NB4 (cell line): ENCODE data around the gene BCAM.

Source experiments
- DNase-seq: peaks from one replicate; pipeline ENCODE4 v3.0.0; 2010; ENCODE audit warnings: low read depth
- H3K4me3 ChIP-seq: one replicate; pipeline ENCODE4 v1.5.1; 2011; ENCODE audit warnings: mild to moderate bottlenecking, low read depth, low read length, moderate library complexity
- MYC ChIP-seq: IDR thresholded peaks from 2 replicates; pipeline ENCODE4 v1.6.1; 2011; ENCODE audit warnings: low read depth, low read length
- POLR2A ChIP-seq: IDR thresholded peaks from 2 replicates; pipeline ENCODE4 v1.6.1; 2011; ENCODE audit warnings: mild to moderate bottlenecking; ENCODE audit not compliant: insufficient read length; ENCODE audit errors: extremely low read depth
- TF ChIP-seq, protein P1 (sequence below): IDR thresholded peaks from 2 replicates; pipeline ENCODE4 v1.6.1; 2011; ENCODE audit warnings: low read depth, low read length
- TF ChIP-seq, protein P2 (sequence below): IDR thresholded peaks from one replicate; pipeline ENCODE4 v1.5.1; 2012; ENCODE audit warnings: low read depth, low read length

The BCAM gene

GRCh38 chr19:44845612-44846454, 36.9 kb downstream of the BCAM start, which contains the start of gene NECTIN2:
TSS of gene NECTIN2 (plus strand) at chr19:44846297. CDS start at chr19:44846526, 229 bp downstream.
- H3K4me3 ChIP-seq: peak within 1 kb of the TSS; percentile 44
- no peak for TF ChIP-seq POLR2A
- TF ChIP-seq, protein P1, sequence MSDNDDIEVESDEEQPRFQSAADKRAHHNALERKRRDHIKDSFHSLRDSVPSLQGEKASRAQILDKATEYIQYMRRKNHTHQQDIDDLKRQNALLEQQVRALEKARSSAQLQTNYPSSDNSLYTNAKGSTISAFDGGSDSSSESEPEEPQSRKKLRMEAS: peak; percentile 71
- 0 out of 2 replicates have a peak, but pooled peaks have one; percentile 22 for TF ChIP-seq MYC
- TF ChIP-seq, protein P2, sequence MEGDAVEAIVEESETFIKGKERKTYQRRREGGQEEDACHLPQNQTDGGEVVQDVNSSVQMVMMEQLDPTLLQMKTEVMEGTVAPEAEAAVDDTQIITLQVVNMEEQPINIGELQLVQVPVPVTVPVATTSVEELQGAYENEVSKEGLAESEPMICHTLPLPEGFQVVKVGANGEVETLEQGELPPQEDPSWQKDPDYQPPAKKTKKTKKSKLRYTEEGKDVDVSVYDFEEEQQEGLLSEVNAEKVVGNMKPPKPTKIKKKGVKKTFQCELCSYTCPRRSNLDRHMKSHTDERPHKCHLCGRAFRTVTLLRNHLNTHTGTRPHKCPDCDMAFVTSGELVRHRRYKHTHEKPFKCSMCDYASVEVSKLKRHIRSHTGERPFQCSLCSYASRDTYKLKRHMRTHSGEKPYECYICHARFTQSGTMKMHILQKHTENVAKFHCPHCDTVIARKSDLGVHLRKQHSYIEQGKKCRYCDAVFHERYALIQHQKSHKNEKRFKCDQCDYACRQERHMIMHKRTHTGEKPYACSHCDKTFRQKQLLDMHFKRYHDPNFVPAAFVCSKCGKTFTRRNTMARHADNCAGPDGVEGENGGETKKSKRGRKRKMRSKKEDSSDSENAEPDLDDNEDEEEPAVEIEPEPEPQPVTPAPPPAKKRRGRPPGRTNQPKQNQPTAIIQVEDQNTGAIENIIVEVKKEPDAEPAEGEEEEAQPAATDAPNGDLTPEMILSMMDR: peak; percentile 43
- DNase-seq: peak; percentile 82

DNA sequence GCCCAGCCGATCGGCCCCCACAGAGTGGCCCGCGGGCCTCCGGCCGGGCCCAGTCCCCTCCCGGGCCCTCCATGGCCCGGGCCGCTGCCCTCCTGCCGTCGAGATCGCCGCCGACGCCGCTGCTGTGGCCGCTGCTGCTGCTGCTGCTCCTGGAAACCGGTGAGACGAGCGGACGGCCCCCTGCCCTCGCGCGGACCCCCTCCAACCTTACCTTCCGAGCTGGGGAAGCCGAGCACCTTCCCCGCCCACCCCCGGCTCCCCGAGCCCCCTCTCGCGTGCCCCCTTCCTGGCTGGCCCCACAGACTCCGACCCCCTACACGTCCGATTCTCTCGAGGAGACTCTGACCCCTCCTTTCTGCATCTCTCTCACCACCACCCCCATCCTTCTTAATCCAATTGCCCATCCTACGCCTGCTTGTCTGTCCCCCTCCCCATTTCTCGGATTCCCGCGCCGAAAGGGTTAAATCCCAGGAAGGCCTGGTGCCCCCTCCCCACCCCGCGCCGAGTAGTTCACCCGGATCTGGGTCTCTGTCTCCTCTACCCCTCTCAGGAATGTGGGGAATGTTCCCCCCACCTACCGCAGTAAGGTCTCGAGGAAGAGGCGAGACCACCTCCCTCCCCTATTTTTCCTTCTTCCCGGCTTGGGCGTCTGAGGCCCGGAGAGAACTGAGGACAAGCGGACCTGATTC, 37.7 kb downstream of the BCAM start:
- TF ChIP-seq, protein P1: no peak
- TF ChIP-seq MYC: no peak
- H3K4me3 ChIP-seq: peak overlapping the region; percentile 36
- no peak for DNase-seq

GRCh38 chr19:44847144-44848035, 38.5 kb downstream of the BCAM start:
- DNase-seq: no peak

DNA sequence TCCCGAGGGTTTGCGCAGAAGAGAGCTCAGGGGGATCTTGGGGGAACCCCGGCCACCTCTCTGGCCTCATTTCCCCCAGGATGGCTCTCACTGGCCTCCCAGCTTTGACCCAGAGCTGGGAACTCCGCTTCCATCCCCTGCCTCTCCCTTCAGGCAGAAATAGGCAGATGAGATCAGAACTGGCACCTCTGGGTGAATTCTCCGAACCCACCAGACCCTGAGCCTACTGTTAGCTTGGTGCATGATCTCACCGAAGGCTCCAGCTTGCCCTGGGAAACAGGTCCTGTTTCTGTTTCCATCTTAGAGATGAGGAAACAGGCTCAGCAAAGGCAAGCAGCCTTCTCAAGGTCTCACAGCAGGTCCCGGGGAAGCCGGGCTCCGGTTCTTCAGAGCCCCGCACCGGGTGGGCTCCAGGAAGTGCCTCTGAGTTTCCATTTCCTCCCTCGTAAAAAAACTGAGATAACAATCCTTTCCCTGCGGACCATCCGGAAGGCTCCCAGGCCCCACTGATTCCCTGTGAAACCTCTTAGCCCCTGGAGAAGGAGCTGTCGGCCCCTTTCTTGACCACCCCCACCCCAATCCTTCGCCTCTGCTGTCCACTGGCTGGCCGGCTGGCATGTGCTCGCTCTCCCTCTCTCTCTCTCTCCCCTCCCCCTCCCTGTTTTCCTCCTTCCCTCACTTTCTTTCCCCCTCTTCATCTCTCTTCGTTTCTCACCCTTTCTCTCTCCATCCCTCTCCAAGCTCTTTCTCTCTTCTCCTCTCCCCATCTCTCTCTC, 39.3 kb downstream of the BCAM start:
- TF ChIP-seq, protein P1: no peak
- TF ChIP-seq, protein P2: no peak
- TF ChIP-seq POLR2A (no peak), MYC (no peak)
- DNase-seq: no peak
- H3K4me3 ChIP-seq: no peak overlapping the region

More at GRCh38 chr19:44847144-44848035, 38.5 kb downstream of the BCAM start:
- H3K4me3 ChIP-seq: no peak overlapping the region
- no peak for TF ChIP-seq POLR2A
- TF ChIP-seq, protein P2: no peak

DNA sequence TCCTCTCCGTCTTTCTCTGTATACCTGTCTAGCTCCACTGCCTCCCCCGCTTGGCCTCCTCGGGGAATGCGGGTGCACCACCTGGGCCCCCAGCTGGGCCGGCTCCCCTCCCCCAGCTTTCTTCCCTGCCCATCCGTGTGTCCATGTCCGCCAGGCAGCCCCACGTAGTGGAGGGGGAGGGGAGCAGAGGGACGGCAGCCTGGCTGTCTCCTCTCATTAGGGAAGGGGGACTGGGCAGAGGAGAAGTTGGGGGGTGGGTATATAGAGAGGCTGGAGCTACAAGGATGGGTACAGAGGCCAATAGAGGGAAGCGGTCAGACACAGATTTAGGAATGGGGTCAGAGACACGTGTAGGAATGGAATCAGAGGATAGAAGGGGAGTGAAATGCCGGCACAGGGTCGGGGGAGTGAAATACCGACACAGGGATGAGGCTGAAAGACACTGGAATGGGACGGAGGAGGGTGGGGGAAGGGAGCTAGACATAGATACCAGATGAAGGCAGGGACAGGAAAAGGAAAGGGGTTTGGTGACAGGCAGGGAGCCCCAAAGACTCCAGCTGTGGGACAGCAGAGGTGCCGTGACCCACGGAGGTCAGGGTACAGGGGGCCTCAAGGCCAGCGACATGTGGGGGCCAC, 40.0 kb downstream of the BCAM start:
- TF ChIP-seq MYC (no peak), POLR2A (no peak)
- TF ChIP-seq, protein P2: no peak
- TF ChIP-seq, protein P1: no peak
- no peak overlapping the region for H3K4me3 ChIP-seq
- DNase-seq: no peak
